GM11168 (cell line): ENCODE results near the gene HSPB2.

ENCODE experiments used
- in situ Hi-C: fragments of 300-500 bp; cut with MboI; formaldehyde crosslinking; loops from one replicate; pipeline ENCODE4 v1.12.0; 2022; ENCODE audit warnings: low sequenced_read_pairs; ENCODE audit not compliant: unreplicated experiment

The HSPB2 gene

DNA sequence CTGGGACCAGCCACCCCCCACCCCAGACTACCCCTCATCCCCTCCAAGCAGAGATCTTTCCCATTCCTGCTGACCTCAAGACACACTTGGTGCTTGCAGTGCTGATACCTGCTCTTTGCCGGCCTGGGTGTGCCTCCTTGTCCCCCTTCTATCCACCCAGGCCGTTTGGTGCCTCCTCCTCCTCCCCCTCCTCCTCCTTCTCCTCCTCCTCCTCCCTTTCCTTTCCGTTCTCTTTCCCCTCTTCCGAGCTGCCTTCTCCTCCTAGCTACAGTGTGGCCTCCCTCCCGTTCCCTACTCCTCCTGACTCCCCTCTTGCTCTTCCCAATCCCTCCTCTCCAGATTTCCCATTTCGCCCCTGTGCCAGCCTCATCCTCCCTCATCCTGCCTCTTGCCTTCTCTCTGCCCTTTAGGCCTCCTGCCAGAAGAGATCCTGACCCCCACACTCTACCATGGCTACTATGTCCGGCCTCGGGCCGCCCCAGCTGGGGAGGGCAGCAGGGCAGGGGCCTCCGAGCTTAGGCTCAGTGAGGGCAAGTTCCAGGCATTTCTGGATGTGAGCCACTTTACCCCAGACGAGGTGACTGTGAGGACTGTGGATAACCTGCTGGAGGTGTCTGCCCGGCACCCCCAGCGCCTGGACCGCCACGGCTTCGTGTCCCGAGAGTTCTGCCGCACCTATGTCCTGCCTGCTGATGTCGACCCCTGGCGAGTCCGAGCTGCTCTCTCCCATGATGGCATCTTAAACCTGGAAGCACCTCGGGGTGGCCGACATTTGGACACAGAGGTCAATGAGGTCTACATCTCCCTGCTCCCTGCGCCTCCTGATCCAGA lies 712 bp downstream of the HSPB2 start:
- in situ Hi-C loops, result no loop called here

DNA sequence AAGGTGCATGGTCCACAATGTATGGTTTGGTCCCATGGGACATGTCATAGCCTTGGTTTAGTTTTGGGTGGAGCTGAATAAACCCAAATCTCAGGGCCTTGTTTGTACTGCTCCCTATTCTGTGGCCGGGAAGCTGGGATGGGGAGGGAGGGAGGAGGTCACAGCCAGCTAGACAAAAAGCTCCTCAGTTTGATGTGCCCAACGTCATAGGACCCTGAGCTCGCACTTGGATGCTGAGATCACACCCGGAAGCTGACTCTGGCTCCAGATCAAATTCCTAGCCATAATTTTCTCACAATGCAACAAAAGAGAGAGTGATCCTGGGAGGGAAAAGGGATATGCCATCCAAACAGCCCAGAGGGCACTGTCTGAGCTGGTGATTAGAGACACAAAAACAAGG lies 1.5 kb downstream of the HSPB2 start:
- in situ Hi-C loops, result no loop called here

- in situ Hi-C loops, result no loop called here
Observed at GRCh38 chr11:111916768-111917167, 4.2 kb downstream of the HSPB2 start.

GRCh38 chr11:111917312-111917711 lies 4.8 kb downstream of the HSPB2 start:
- in situ Hi-C loops, result no loop called here

GRCh38 chr11:111917788-111918187 lies 5.3 kb downstream of the HSPB2 start:
- in situ Hi-C loops, result no loop called here

GRCh38 chr11:111918390-111919256 lies 6.1 kb downstream of the HSPB2 start, which contains the start of gene C11orf52:
Gene C11orf52 (plus strand): TSS chr11:111918913. CDS start chr11:111918973, 60 bp downstream.
- in situ Hi-C loops, result no loop called here

DNA sequence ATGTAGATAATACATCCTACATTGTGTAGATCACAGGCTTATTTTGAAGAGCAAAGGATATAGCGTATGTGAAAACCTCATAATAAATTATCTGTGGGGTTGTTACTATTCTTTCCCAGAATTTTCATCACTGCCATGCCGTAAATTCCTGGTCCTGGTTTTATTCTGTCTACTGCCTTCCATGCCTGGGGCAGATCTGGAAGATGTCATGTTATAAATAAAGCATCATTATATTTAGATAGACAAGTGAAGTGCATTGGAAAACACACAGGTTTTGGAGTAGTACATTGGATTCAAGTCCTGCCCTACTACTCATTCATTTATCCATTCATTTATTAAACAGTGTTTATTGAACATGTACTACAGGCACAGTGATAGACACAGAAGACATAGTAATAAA lies 8.4 kb downstream of the HSPB2 start:
- in situ Hi-C loops, result no loop called here

DNA sequence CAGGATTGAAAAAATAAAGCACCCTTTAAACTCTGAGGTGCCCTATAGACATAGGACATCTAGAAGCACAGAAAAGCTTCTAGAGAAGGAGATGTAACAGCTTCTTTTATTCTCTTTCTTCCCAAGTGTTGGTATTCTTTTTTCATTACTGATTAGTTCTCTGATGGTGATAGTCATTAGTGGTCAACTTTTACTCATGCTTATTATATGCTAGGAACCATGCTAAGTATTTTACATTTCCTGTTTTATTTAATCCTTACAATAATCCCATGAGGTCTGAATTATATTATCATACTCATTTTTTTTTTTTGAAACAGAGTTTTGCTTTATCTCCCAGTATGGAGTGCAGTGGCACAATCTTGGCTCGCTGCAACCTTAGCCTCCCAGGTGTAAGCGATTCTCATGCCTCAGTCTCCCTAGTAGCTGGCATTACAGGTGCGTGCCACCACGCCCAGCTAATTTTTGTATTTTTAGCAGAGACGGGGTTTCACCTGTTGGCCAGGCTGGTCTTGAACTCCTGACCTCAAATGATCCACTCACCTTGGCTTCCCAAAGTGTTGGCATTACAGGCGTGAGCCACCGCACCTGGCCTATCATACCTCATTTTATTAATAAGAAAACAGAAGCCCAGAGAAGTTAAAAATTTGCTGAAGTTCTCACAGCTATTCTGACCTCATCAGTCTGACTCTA lies 9.2 kb downstream of the HSPB2 start:
- in situ Hi-C loops, result no loop called here

DNA sequence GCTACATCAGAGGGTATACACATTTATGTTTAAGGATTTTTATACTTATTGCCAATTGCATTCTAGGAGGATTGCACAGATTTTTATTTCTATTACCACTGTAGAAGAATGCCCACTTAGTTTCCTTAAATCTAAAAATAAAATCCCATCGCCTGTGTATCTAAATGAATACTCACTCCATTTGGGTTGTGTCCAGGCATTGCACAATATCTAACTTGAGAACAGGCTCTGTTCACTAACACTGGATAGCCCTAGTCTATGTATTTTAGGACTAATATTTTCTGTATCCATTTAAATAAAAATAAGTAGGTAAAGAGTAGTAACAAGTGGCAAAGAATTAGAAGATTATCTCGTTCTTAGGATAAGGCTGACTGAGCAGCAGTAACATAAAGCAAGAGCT lies 10.3 kb downstream of the HSPB2 start:
- in situ Hi-C loops, result no loop called here

DNA sequence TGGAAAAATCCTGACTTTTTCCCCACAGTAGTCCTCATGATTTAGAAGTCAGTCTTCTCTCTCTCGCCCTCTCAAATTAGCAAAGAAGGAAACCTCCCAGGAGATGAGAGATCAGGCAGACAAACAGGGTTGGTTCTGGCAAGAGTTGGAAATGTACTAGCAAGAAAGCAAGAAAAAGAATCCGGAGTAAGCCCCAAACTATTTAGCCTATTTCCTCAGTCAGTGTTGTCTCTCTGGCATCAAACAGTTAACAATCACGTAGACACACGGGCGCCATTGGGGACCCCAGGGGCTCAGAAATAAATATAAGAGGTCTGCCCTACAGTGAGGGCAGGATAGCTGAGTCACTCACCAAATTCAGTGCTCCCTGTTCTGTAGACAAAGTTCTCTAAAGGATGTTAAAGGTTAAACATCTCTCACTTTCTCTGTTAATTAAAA lies 10.8 kb downstream of the HSPB2 start:
- in situ Hi-C loops, result no loop called here

DNA sequence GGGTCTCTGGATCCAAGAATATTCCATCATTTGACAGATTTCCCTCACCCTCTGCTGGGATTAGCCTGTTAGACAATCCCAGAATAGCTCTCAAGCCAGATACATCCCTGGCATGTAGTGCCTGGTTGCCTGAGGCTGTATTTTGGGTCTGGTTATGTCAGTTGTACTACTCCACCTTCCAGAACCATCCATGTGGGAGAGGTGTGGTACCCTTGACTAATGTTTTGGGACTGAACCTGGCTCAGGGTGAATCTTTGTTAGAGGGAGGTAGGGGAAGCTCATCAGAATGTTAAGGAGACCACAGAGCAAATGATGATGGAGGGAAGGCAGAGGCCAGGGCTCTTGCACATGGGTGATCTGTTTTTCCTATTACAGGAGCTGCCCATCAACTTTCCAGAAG lies 11.4 kb downstream of the HSPB2 start:
- in situ Hi-C loops, result no loop called here

- in situ Hi-C loops, result no loop called here
Observed at GRCh38 chr11:111925953-111926352, 13.4 kb downstream of the HSPB2 start.

DNA sequence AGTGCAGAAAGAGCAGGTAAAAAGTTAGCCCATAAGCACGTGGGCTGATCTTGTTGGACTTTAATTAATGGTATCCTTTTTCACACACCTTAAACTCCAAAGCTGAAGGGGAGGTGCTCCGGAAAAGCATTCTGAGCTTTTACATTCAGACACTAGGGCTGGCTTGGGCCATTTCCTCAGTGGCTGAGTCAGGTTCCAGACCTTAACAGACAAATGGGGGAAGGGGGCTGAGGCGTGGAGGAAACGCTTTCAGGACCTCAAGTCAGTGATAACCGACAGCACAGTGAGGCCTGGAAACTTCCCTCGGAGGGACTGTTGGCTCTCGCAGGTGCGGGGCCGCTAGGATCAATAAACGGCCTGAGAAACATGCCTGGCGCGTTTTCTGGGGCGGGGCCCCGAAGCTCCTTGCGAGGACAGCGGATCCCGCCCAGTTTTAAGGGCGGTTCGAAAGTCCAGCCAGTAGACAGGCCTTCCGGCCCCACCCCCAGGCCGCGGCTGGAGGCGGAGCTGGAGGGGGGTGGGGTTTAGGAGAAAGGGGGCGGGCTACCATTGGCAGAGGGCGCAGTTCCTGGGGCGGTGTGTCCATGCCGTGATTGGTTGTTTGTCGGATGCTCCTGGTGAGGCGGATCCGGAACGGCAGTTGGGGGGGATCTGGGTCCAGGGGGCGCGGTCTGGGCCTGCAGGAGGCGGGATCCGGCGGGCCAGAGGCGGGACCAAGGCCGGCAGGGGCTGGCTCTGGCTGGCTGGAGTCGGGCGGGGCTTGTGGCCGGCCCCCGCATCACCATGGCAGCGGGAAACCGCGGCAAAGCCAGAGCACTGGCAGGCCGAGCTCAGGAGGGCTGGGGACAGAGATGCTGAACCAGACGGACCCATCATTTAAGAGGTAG lies 14.2 kb downstream of the HSPB2 start:
- in situ Hi-C loops, result no loop called here

- in situ Hi-C loops, result loop anchor here (10.0 kb wide), 1 partner anchor 54 kb away; no protein-coding TSS in a partner anchor
Observed at GRCh38 chr11:111930472-111930871, 17.9 kb downstream of the HSPB2 start.

DNA sequence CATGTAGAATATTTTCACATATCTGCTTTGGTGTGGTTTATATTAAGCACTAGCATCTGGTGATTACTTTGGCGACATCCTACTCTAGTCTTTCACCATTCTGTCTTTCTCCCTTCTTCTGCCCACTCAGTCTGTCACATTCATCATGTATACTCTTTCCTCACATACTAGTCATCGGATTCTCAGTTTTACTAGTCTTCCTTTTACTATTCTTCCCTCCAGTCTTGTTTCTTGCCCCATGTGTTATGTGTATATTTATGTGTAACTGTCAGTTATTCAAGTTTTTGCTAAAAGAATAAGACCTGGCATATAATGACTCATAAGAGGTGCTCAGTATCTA lies 20.0 kb downstream of the HSPB2 start:
- in situ Hi-C loops, result loop anchor here (10.0 kb wide), 1 partner anchor 52 kb away; no protein-coding TSS in a partner anchor

GRCh38 chr11:111933176-111933575 lies 20.6 kb downstream of the HSPB2 start:
- in situ Hi-C loops, result loop anchor here (10.0 kb wide), 1 partner anchor 52 kb away; no protein-coding TSS in a partner anchor

GRCh38 chr11:111933872-111934271 lies 21.3 kb downstream of the HSPB2 start:
- in situ Hi-C loops, result loop anchor here (10.0 kb wide), 1 partner anchor 51 kb away; no protein-coding TSS in a partner anchor

GRCh38 chr11:111934306-111934705 lies 21.8 kb downstream of the HSPB2 start:
- in situ Hi-C loops, result loop anchor here (10.0 kb wide), 1 partner anchor 50 kb away; no protein-coding TSS in a partner anchor

DNA sequence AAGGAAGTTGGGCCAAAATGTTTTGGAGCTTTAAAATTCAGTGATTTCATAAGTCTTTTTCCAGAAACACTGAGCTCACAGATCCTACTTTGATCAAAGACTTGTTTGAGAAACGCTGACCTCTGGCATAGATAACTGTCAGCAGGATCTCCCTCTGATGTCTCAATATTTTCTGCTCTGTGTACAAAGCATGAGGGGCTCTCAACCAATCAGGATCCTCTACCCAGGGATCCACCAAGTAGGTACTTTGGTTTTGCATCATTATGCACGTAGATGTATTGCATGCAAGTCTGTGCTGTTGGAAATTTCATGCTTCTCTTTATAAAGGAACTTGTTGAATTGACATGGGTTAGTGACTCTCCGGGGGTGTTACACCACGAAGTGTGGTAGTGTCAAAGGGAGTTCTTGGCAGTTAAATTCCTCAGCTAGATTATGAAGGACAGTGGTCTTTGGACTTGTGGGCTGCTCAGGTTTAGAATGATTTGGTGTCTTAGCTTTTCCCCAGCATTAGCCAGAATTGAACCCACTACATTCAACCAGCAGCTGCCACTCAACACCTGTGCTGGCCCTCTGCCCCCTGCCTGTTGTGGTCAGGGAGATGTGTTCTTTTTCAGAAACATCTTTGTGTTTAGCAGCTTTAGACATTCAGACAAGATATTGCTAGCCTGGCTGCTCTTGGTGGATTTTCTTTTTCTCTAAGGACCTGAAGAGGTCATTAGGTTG lies 22.9 kb downstream of the HSPB2 start:
- in situ Hi-C loops, result loop anchor here (10.0 kb wide), 1 partner anchor 49 kb away; no protein-coding TSS in a partner anchor
